ENCODE results near the gene WDR6.
"Not testable (repeated sequence)": the region's sequence is repeated elsewhere in the genome, so short reads cannot be mapped to it uniquely, and the experiment has no call there.

WDR6 gene

GRCh38 chr3:48991851-48992545 is 15.2 kb upstream of the WDR6 start:
- DNase-seq = no peak

- DNase-seq = no peak
Observed at GRCh38 chr3:48993834-48994233, 13.4 kb upstream of the WDR6 start.

GRCh38 chr3:48996640-48997039 is 10.6 kb upstream of the WDR6 start:
- no peak for DNase-seq

GRCh38 chr3:48997102-48997635 is 10.0 kb upstream of the WDR6 start:
- DNase-seq = no peak

- no peak for DNase-seq
Observed at GRCh38 chr3:48997714-48998637, 9.2 kb upstream of the WDR6 start.

- DNase-seq = no peak
Observed at GRCh38 chr3:48999085-48999858, 7.9 kb upstream of the WDR6 start.

GRCh38 chr3:49001155-49001554 is 6.0 kb upstream of the WDR6 start:
- no peak for DNase-seq

- DNase-seq = no peak
Observed at GRCh38 chr3:49004352-49005302, 2.6 kb upstream of the WDR6 start.

GRCh38 chr3:49005303-49005680 is 1.9 kb upstream of the WDR6 start:
- no peak for DNase-seq

GRCh38 chr3:49005998-49006397 is 1.2 kb upstream of the WDR6 start:
- DNase-seq = no peak

- no peak for DNase-seq
Observed at GRCh38 chr3:49006408-49007067, 653 bp upstream of the WDR6 start.

- DNase-seq = peak; percentile 80 to 86
Observed at GRCh38 chr3:49007771-49008528, 759 bp downstream of the WDR6 start.

GRCh38 chr3:49008627-49009026 is 1.4 kb downstream of the WDR6 start:
- not testable (repeated sequence) for DNase-seq

GRCh38 chr3:49009396-49009795 is 2.2 kb downstream of the WDR6 start:
- DNase-seq = no peak

- DNase-seq = no peak
Observed at GRCh38 chr3:49012441-49013017, 5.3 kb downstream of the WDR6 start.

- DNase-seq = no peak
Observed at GRCh38 chr3:49013113-49013737, 6.0 kb downstream of the WDR6 start.

- DNase-seq = peak in 1 of 2 donors; percentile 49
Observed at GRCh38 chr3:49013738-49014660, 6.8 kb downstream of the WDR6 start.

GRCh38 chr3:49015072-49015471 is 7.9 kb downstream of the WDR6 start:
- no peak for DNase-seq

GRCh38 chr3:49015765-49016164 is 8.6 kb downstream of the WDR6 start:
- no peak for DNase-seq
